Stromal cell of bone marrow (primary cell): ENCODE measurements around the gene DFFB.

Source experiments
- DNase-seq: peaks from one replicate; pipeline ENCODE4 v3.0.0-alpha.2; 2012; ENCODE audit warnings: low read depth

The DFFB gene

DNA sequence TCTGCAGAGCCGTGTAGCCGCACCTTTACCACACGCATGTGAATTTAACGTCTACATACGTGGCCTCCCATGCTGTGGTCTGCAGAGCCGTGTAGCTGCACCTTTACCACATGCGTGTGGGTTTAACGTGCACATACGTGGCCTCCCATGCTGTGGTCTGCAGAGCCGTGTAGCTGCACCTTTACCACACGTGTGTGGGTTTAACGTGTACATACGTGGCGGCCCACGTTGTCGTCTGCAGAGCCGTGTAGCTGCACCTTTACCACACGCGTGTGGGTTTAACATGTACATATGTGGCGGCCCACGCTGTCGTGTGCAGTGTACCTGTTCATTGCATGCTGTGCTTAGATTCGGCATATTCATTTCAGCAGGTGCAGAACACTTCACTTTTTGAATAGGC lies 17.5 kb downstream of the DFFB start:
- DNase-seq, result no peak

DNA sequence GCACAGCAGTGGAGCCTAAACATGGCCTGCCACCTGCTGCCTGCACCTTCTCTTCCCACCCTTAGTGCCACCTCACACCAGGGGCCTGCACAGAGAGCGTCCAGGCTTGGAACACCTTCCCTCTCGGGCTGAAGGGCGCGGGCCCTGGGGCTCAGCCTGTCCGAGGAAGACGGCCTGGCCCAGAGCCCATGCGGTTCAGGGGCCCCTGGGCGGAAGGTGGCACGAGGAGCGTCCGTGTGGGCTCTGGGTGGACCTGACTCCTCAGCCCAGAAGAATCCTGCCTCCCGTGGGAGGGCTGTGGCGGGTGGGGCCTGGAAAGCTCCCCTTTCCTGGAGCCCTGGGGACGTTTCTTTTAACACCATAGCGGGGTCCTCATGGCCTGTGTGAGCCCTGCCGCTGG lies 19.4 kb downstream of the DFFB start:
- DNase-seq, result no peak

DNA sequence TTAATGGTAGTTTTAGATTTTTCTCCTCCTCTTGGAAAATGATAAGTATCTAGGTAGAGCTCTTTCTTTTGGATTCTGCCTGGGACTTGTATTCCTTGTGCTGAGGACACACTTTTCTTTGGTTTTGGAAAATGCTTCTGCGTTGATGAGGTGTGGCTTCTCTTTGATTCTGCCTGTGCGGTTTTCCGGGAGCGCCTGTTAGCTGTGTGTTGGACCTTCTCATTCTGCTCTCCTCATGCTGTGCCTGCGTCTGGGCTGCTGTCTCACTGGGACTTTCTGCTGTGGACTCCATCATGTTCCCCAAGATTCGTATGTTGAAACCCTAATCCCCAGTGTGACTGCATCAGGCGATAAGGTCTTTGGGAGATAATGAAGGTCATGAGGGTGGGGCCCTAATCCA lies 21.8 kb downstream of the DFFB start:
- DNase-seq, result no peak

DNA sequence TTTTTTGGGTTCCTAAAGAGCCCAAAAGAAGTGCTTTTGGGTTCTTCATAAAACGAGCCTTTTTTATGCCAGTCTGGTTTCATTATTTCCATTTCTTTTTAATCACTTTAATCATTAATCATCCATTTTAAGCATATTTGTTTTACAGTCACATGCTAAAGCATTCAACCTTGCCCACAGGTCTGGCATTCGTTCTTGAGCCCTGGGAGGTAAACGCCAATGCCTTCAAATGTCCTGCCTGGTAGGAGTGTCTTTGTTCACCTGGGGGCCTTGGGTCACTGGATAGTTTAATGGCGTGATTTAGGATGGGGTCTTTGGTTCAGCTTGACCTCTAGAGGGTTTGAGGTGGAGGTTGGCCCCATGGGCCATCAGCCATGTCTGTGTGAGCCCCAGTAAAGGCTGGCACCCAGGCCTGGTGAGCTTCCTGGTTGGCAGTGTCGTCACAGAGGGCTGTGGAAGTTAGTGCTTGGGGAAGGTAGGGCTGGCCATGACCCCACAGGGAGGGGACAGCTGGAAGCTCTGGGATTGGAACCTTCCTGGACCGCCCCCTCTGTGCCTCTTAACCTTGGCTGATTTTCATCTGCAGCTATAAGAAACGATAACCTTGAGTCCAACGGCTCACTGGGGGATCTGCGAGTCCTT lies 22.6 kb downstream of the DFFB start:
- no peak for DNase-seq

DNA sequence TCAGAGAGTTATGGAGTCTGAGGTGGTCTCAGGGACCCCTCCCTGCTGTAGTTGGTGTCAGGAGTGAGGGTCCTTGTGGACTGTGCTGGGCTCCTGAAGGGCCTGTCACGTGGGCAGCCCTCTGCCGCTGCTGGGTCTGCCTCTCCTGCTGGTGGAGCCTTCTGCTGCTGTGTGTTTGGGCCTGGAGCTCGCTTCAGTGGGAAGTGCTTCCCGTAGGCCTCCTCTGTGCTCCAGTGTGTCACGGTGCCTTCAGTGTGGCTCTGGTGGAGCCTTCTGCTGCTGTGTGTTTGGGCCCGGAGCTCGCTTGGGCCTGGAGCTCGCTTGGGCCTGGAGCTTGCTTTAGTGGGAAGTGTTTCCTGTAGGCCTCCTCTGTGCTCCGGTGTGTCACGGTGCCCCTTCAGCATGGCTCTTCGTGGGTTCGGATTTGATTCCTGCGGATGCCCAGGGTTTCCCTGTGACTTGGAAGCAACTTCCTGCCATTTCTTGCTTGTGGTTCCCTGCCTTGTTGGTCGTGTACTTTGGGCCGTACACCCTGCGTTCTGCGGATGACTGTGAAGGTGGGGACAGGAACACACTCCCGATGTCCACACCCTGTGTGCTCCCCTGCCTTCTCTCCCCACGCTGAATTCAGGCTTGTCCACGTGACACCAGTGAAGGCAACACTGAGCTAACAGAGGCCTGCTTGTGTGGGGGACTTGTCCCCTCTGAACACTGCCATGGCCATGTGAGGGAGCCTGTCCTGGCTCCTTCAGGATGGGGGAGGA lies 23.3 kb downstream of the DFFB start:
- DNase-seq, result no peak

DNA sequence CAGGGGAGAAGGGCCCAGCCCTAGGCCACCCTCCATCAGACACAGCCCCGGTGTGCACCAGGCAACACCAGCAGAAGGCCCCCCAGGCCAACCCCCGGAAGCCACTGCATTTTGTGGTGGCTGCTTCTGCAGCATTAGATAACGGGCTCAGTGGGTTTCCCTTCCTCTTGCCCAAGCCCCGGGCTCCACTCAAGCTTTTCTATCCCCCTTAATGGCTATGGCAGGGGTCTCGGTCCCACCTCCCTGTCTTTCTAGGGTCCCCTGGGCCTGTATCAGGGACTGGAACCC lies 23.9 kb downstream of the DFFB start:
- no peak for DNase-seq

DNA sequence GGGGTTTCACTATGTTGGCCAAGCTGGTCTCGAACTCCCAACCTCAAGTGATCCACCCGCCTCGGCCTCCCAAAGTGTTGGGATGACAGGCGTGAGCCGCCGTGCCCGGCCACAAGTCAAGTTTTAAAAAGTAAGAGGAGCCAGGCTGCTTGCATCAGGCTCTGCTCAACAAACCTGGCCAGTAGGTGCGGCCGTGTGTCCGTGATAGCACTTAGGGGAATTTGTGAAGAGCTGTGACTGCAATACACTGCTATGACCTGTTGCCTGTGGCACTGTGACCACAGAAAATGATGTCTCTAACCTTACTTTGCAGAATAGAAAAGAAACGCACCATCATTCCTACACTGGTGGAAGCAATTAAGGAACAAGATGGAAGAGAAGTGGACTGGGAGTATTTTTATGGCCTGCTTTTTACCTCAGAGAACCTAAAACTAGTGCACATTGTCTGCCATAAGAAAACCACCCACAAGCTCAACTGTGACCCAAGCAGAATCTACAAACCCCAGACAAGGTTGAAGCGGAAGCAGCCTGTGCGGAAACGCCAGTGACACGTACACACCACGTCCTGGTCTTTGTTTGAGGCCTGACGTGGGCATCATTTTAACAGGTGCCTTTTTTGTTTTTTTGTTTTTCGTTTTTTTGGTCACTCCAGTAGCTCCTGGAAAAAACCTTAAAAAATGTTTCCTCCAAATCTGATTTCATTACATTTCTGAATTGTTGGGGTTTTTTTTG lies 26.1 kb downstream of the DFFB start:
- DNase-seq, result no peak

DNA sequence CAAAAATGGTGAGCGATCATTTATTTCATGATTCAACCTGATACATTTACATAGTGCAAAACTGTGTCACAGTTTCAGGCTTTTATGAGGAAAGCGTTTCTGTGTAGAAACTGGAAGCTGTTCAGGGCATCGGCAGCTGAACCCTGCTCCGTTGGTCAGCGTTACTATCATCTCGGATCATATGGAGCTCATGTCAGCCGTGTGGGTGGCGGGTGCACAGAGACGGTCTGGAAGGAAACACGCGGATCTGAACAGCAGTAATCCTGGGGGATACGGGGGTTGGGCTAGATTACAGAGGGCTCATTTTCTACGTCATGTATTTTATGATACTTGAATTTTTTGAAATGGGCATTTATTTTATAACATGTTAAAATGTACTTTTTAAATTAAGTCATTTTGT lies 27.7 kb downstream of the DFFB start:
- no peak for DNase-seq

DNA sequence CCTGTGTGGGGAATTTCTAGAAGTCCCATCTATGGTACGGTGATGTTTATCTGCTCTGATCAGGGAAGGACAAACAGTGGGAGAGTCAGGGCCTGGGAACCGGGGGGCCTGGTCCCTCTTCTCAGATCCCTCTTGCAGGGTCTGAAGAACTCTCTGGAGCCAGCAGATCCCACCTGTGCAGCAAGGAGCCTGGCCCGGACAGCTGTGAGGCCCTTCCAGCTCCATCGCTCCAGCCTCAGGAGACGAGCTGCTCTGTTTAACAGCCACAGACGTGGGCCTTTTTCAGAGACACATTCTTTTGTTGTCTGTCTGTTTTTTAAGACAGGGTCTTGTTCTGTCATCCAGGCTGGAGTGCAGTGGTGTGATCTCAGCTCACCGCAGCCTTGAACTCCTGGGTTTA lies 28.3 kb downstream of the DFFB start:
- DNase-seq, result no peak

DNA sequence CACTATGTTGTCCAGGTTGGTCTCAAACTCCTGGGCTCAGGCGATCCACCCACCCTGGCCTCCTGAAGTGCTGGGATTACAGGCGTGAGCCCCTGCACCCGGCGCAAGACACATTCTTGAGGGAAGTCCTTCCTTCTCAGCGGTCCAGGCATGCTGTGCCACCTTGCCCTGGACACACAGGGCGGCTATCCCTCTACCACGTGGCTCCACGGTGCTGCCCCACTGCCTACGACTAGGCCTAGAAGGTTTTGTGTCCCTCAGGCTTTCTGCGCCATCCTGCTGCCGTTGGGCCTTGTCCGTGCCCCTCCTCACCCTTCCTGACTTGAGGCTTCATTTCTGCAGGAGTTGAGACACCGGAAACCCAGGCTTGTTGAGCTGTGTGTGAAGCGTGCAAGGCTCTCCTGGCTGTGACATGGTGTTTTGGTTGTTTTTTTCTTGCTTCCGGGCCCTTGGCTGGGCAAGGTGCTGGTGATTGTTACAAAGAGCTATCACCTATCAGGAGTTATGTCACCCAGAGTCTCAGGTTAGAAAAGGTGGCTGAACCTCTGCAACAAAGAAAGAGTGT lies 28.9 kb downstream of the DFFB start:
- no peak for DNase-seq

DNA sequence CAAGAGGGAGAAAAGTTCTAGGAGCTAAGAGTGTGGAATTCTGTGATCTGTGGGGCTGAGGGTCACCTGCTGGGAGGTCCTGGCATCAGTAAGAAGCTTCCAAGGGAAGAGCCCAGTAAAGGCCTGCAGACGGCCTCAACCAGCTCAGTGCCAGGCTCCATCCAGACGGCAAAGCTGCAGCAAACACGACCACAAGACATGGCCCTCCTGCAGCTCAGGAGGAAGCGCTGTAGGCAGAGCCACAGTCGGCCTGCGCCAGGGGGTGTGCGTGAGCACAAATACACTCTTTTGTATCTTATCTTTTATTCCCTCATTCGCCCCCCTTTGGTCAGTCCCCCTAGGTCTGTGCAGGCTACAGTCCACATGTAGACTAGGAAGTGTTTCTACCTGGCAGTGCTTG lies 29.4 kb downstream of the DFFB start:
- DNase-seq, result no peak

DNA sequence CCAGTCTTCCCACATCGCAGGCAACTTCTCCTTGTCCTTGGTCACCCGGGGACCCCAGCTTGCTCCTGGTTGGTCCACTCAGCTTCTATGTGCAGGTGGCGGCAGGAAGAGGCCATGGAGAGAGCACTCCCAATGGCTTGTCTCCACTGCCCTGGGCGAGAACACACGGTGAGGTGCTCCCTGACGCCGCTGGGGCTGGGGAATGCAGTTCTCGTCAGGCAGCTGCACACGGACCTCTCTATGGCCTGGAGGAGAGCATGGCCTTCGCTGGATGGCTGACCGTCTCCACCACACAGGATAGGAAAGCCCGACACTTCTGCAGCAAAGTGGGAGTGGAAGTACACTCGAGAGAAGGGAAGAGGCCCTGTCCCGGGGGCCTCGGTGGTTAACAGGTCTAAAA lies 31.0 kb downstream of the DFFB start:
- DNase-seq, result no peak

DNA sequence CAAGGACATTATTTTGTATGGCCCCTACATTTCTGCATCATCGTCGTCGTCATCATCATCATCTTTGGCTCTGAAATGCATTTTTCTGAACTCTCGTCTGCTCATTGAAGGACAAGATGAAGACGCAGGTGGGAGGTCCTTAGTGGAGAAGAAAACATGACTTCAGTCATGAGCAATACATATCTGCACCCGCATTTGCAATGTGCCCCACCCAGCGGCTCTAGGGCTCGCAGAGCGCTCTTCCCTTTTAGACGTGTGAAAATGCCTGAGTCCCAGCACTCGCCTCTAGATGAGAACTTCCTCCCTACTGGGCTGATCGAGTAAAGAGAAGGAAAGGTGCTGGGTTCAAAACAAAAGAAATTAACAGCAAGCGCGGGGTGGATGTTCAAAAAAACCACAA lies 32.7 kb downstream of the DFFB start:
- no peak for DNase-seq

DNA sequence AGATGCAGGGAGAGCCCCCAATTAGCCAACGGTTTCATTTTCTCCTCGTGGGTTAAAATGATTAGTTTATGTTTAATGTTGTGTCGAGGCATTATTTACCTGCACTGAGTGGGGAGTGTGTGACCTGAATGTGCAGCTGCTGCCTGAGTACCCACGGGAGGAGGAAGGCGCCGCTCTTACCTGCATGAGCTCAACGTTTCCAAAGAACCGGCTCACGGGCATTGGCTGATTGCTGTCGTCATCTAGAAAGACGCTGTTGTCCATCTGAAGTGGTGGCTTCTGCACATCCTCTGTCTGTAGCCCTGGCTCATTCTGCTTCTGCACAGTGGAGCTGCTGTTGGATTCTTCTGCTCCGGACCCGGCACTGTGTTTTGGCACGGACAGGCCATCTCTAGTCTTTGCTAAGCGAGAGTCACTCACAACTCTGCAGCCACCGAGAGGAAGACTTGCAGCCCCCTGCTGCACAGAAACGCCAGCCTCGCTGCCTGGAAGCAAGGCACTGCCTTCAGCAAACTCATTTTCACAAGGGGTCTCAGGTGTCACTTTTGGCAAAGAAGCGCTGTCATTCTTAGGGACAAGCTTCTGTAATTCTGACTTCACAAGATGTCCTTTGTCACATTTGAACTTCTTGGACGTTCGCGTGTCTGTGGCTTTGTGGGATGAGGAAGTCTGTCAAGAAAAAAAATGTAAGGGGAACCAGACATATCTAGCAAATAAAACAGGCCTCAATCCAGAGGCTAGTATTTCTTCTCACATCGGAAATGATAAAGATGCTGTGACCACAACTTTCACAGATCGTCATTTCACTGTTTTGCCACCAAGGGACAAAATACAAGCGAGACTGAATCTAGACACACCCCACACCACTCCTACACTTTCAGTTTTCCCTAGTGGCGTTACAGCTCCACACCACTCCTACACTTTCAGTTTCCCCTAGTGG lies 33.4 kb downstream of the DFFB start:
- no peak for DNase-seq

DNA sequence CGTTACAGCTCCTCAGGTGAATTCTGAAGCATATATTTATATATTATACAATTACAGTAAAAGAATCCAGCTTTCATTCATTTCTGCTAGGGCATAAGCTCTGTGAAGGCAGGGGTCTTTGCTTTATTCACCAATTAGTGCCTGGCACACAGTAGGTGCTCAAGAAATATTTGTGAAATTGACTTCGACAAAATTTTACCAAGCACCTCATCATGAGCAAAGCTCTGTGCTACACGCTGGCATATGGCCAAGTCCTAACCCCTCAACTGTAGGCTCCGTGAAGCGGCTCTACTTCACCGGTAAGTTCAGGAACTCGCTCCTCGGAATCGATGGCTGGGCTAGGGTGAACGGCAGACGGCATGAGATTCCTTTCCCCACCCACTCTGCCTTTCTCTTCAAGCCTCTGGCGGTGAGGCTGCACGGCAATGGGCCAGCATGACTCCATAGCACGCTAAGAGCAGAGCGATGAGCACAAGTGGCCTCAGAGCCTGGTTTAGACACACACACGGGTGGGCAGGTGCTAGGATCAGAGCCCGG lies 34.1 kb downstream of the DFFB start:
- no peak for DNase-seq

DNA sequence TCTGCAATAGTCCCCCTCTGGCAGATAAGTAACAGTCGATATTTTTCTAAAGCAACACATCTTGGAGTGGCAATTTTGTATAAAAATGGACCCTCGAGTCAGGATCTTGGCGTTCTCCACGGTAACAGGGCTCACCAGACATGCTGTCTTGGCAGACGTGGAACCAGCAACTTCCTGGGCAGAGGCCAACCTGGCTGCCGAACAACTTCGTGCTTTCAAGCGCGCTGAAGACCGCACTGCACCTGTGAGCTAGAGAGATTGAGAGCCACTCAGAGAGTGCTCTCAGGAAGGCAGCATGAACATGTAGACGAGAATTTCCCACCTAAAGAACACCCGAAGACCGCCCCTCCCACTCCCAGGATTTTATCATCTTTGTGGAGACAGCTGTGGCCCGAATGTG lies 35.5 kb downstream of the DFFB start:
- DNase-seq, result no peak

DNA sequence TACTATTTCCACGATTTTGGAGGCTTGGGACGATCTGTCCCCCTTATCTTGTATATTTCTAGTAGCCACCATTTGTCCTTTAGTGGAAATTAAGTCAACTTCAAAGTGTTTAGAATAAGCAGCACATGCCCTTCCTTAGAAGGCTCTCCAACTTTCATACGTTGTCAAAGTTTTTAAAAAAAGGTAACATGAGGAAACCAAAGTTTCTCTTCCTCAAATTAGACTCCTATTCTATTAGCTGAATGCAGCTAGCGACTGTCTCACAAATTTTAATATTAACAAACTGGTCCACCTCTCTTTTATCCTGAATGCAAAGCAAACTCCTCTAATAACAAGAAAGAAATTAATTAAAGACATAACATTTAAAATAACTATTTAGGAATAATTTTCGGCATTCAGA lies 35.9 kb downstream of the DFFB start:
- DNase-seq, result no peak

DNA sequence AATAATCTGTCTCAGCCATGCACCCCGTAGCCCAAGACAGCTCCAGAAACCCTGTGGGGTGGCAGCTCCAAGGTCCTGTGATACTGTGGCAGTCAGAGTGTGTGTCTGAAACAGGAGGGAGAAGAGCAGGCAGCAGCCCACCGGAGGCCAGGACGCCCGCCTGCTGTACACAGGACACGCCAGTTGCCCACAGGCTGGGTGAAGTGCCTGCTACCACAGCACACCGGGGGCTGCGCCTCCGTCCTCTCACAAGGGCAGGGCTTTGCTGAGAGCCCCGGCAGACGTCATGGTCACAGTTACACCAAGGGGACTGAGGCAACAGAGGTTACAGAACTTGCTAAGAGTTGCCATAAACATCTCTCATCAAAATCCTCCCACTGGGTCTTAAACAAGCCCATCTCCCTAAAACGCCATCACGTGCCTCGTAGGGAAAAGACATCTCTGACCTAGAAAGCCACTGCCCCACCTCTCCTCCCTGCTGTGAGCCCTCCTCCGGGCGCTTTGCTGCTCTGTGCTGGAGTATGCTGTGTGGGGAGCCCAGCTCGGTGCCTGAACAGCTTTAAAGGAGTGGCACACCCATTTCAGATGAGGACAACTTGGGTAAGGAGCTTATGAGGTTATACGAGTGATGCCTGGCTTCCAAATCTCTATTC lies 37.5 kb downstream of the DFFB start:
- no peak for DNase-seq

DNA sequence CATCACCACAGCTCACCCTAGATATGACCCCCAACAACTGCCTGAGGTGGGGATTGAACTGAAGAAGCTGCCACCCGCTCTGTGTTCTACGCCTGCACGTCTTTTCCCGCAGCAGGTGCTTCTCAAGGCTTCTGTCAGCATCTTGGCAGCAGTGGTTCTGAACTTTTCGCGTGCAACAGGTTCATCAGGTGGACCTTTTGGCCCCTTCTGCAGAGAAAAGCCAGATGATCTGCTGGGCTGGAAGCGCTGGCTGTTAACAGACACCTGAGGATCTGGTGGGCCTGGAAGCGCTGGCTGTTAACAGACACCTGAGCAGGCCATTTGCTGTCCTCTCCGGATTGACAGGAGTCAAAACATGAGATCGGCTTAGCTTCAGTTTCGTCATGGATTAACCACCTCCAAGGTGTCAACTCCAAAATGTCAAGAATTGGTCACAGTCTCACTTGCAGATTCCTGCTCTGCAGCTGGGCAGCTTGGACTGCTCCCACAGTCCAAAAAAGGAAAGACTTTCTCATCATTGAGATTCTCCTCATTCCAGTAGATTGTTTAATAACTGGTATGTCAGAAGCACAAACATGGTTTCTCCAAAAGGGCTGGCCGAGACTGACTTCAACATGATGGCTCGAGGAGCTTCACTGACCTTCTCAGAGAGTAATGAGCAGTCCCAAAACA lies 38.1 kb downstream of the DFFB start:
- DNase-seq, result no peak

DNA sequence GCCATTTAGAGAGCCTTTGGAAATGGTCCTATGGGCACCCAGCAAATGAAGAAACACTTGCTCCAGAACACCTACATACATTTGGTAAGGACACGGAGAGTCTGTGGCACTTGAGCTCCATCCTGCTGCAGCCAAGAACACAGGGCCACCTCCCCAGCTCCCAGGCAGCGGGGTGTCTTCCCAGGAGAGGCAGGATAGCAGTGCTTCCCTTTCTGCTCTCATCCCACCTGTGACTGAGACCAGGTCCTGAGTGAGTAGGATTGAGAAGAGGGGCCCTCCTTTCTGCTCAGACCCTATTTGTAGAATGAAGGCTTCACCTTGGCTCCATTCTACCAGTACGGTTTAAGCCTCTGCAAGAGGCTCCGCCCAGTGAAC lies 38.7 kb downstream of the DFFB start:
- no peak for DNase-seq
